Esophagus muscularis mucosa (tissue), 4 donors: ENCODE data around the gene HECTD2. TPM values are rescaled to one million over a fixed set of nuclear protein-coding genes. Genes with fewer than 3 reads are reported as not detected.
A peak's percentile ranks its signal among the peaks of the same experiment; 100 is the strongest.

Experiments used
- DNase-seq: peaks from one replicate; pipeline ENCODE4 v3.0.0-alpha.2; 2017; ENCODE audit errors: extremely low spot score
- H3K27ac ChIP-seq, 4 donors: fragments of 200-600 bp; sonication (generic); replicated peaks in 1 of 4; 1 replicate in 3 of 4; 2 replicates in 1 of 4; pipeline ENCODE4 v1.5.1; 2016 to 2019; ENCODE audit warnings: mild to moderate bottlenecking in 1 of 4
- H3K27me3 ChIP-seq, 4 donors: fragments of 200-600 bp; sonication (generic); one replicate each; pipeline versions ENCODE4 v1.5.1 to v1.6.0; 2016 to 2019
- H3K36me3 ChIP-seq, 4 donors: fragments of 200-600 bp; sonication (generic); one replicate each; pipeline ENCODE4 v1.5.1; 2016 to 2019
- H3K4me1 ChIP-seq, 4 donors: fragments of 200-600 bp; sonication (generic); one replicate each; pipeline ENCODE4 v1.5.1; 2016 to 2019
- H3K4me3 ChIP-seq, 4 donors: fragments of 200-600 bp; sonication (generic); 1 replicate in 2 of 4; 2 replicates in 2 of 4; pipeline ENCODE4 v1.5.1; 2016 to 2019; ENCODE audit warnings: mild to moderate bottlenecking in 4 of 4, moderate library complexity in 1 of 4
- H3K9me3 ChIP-seq, 4 donors: fragments of 200-600 bp; sonication (generic); 1 replicate in 3 of 4; 2 replicates in 1 of 4; pipeline ENCODE4 v1.5.1; 2016 to 2019
- CTCF ChIP-seq, 3 experiments: fragments of 200-600 bp in 2 of 3; fragments of 450-650 bp in 1 of 3; sonication (generic) in 2 of 3; IDR thresholded peaks; one replicate each; pipeline ENCODE4 v1.5.1; 2017 to 2019; ENCODE audit warnings: antibody characterized with exemption in 3 of 3, mild to moderate bottlenecking in 2 of 3, moderate library complexity in 1 of 3
- EP300 ChIP-seq: sonication (generic); formaldehyde crosslinking; IDR thresholded peaks from one replicate; pipeline ENCODE4 v1.6.1; 2017; ENCODE audit warnings: antibody characterized with exemption
- POLR2A ChIP-seq: fragments of 450-650 bp; IDR thresholded peaks from one replicate; pipeline ENCODE4 v1.6.1; 2017; ENCODE audit warnings: antibody characterized with exemption, moderate library complexity, mild to moderate bottlenecking, low read depth
- POLR2AphosphoS5 ChIP-seq, 2 donors: sonication (generic); formaldehyde crosslinking; IDR thresholded peaks; one replicate each; pipeline ENCODE4 v1.6.1; 2017; ENCODE audit warnings: antibody characterized with exemption in 2 of 2
- WGBS: methylation state at CpG from one replicate; pipeline ENCODE4 v1.1.5; 2018; 5-methylcytosine and 5-hydroxymethylcytosine counted together
- intact Hi-C: fragments of 100-400 bp; cut with DNase I; formaldehyde crosslinking; loops from one replicate; pipeline ENCODE4 v1.15.1; 2023
- total RNA-seq, 4 donors: library from RNA; depleted of rRNA; stranded (reverse); fragments of >200 nt; gene quantifications; one replicate each; pipeline versions ENCODE4 v1.1.0 to v1.2.1, GENCODE V29; 2016

Gene HECTD2
- total RNA-seq, 4 donors from 2014 or later: 18.2 to 29.5 (median 21.5) TPM

- intact Hi-C loops: no loop called here
- Histone ChIP-seq H3K4me3 (no peak overlapping the region), H3K27ac (peak overlapping the region in 3 of 4 donors; percentile 13 to 29 (median 23)), H3K27me3 (no peaks in the 10 kb centered on the region), H3K36me3 (no peaks in the 10 kb centered on the region), H3K4me1 (peaks cover 4 to 60% (median 51%) of the 10 kb centered on the region in 4 donors), H3K9me3 (no peaks in the 10 kb centered on the region)
- DNase-seq: no peak
- 58% methylated on average over 3 of the region's 3 CpGs for WGBS
- TF ChIP-seq POLR2AphosphoS5 (IDR thresholded peaks at IDR 0.05) (no peak), CTCF (IDR thresholded peaks at IDR 0.05) (no peak), POLR2A (no peak), EP300 (no peak)
Measured at GRCh38 chr10:91416339-91416855, 6.3 kb downstream of the HECTD2 start.

- peaks cover 0 to 40% (median 32%) of the 10 kb centered on the region in 4 donors for H3K4me1 ChIP-seq
- no peak overlapping the region for H3K27ac ChIP-seq
- H3K4me3 ChIP-seq: no peak overlapping the region
- intact Hi-C loops: no loop called here
- no peak for DNase-seq
- no peaks in the 10 kb centered on the region for H3K36me3 ChIP-seq
- no peaks in the 10 kb centered on the region for H3K27me3 ChIP-seq
- TF ChIP-seq EP300 (no peak), CTCF (IDR thresholded peaks at IDR 0.05) (no peak), POLR2A (no peak), POLR2AphosphoS5 (IDR thresholded peaks at IDR 0.05) (no peak)
- 84% methylated on average over 2 of the region's 2 CpGs for WGBS
- H3K9me3 ChIP-seq: no peaks in the 10 kb centered on the region
Measured at GRCh38 chr10:91418416-91418815, 8.3 kb downstream of the HECTD2 start.

GRCh38 chr10:91420868-91421267, 10.7 kb downstream of the HECTD2 start:
- Histone ChIP-seq H3K36me3 (no peaks in the 10 kb centered on the region), H3K27ac (no peak overlapping the region), H3K4me3 (no peak overlapping the region), H3K9me3 (no peaks in the 10 kb centered on the region), H3K27me3 (no peaks in the 10 kb centered on the region), H3K4me1 (peaks cover 0 to 25% (median 12%) of the 10 kb centered on the region in 4 donors)
- 82% methylated on average over 2 of the region's 2 CpGs for WGBS
- DNase-seq: no peak
- TF ChIP-seq EP300: no peak
- no peak for TF ChIP-seq POLR2A
- no peak for TF ChIP-seq POLR2AphosphoS5 (IDR thresholded peaks at IDR 0.05)
- no peak for TF ChIP-seq CTCF (IDR thresholded peaks at IDR 0.05)
- intact Hi-C loops: no loop called here

- intact Hi-C loops: no loop called here
- H3K27ac ChIP-seq: no peak overlapping the region
- no peak for TF ChIP-seq CTCF (IDR thresholded peaks at IDR 0.05)
- TF ChIP-seq POLR2AphosphoS5 (IDR thresholded peaks at IDR 0.05): no peak
- no peak for TF ChIP-seq POLR2A
- no peak for TF ChIP-seq EP300
- no peak overlapping the region for H3K4me3 ChIP-seq
- H3K36me3 ChIP-seq: peaks cover 0 to 4% (median 0%) of the 10 kb centered on the region in 4 donors
- no peaks in the 10 kb centered on the region for H3K27me3 ChIP-seq
- 93% methylated on average over 2 of the region's 2 CpGs for WGBS
- no peak for DNase-seq
- H3K4me1 ChIP-seq: peaks cover 0 to 14% (median 0%) of the 10 kb centered on the region in 4 donors
- no peaks in the 10 kb centered on the region for H3K9me3 ChIP-seq
Measured at GRCh38 chr10:91422915-91423314, 12.8 kb downstream of the HECTD2 start.

GRCh38 chr10:91424016-91424415, 13.9 kb downstream of the HECTD2 start:
- WGBS: 56% methylated on average over 2 of the region's 2 CpGs
- H3K9me3 ChIP-seq: no peaks in the 10 kb centered on the region
- intact Hi-C loops: no loop called here
- no peak for DNase-seq
- H3K27ac ChIP-seq: no peak overlapping the region
- H3K4me1 ChIP-seq: peaks cover 0 to 14% (median 0%) of the 10 kb centered on the region in 4 donors
- no peak overlapping the region for H3K4me3 ChIP-seq
- H3K36me3 ChIP-seq: peaks cover 0 to 4% (median 0%) of the 10 kb centered on the region in 4 donors
- TF ChIP-seq CTCF (IDR thresholded peaks at IDR 0.05) (no peak), EP300 (no peak), POLR2AphosphoS5 (IDR thresholded peaks at IDR 0.05) (no peak), POLR2A (no peak)
- no peaks in the 10 kb centered on the region for H3K27me3 ChIP-seq
